Esophagus muscularis mucosa (tissue), 3 donors: ENCODE data around the gene NFATC3.

Source experiments
- CTCF ChIP-seq, 3 experiments: fragments of 200-600 bp in 2 of 3; fragments of 450-650 bp in 1 of 3; sonication (generic) in 2 of 3; IDR thresholded peaks; one replicate each; pipeline ENCODE4 v1.5.1; 2017 to 2019; ENCODE audit warnings: antibody characterized with exemption in 3 of 3, mild to moderate bottlenecking in 2 of 3, moderate library complexity in 1 of 3
- POLR2A ChIP-seq: fragments of 450-650 bp; IDR thresholded peaks from one replicate; pipeline ENCODE4 v1.6.1; 2017; ENCODE audit warnings: antibody characterized with exemption, moderate library complexity, mild to moderate bottlenecking, low read depth
- POLR2AphosphoS5 ChIP-seq, 2 donors: sonication (generic); formaldehyde crosslinking; IDR thresholded peaks; one replicate each; pipeline ENCODE4 v1.6.1; 2017; ENCODE audit warnings: antibody characterized with exemption in 2 of 2

- TF ChIP-seq CTCF (IDR thresholded peaks at IDR 0.05), result no peak
- no peak for TF ChIP-seq POLR2A
- TF ChIP-seq POLR2AphosphoS5 (IDR thresholded peaks at IDR 0.05), result no peak
Measured at GRCh38 chr16:68179196-68179795, 94.1 kb downstream of the NFATC3 start.
